COR-L47 (cell line): ENCODE data around the gene KRTAP10-7.
"Not testable (repeated sequence)": the region's sequence is repeated elsewhere in the genome, so short reads cannot be mapped to it uniquely, and the experiment has no call there.

ENCODE experiments used
- DNase-seq: peaks from one replicate; lab custom pipeline; 2025; lab: John Stamatoyannopoulos, UW

KRTAP10-7 gene

DNA sequence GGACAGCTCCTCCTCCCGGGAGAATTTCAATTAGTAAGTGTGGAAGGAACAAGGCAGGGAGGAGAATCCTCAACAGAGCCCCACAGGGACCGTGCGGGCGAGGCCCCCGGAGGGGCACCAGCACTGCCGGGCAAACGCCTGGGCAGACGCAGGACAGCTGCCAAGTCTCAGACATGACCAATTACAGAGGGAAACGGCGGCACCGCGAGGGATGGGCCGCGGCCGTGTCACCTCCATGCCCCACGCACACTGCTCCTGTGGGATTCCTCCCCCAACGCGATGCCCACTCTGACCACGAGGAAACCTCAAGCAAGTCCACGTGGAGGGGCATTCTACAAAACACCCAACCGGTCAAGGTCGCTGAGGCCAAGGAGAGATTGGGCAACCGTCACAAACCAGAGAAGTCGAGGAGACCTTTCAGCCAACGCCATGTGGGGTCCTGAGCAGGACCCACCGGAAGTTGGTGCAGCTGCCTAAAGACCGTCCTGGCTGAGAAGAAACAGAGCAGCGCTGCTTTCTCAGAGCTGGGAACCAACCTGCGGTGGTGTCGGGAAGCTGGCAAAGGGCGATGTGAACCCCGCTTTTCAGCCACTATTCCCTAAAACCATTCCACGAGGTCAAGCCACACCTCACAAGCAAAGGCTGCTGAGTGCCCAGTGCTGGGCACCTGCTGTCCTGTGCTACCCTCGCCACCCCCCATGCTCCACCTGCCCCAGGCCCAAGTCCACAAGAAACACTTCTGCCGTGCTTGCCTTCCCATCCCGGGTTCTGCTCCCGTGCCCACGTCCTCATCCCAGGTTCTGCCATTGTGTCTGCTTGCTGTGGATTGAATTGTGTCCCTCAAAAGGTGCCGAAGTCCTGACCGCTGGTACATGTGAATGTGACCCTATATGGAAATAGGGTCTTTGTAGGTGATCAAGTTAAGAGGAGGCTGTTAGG, 28.3 kb upstream of the KRTAP10-7 start:
- DNase-seq, result no peak

DNA sequence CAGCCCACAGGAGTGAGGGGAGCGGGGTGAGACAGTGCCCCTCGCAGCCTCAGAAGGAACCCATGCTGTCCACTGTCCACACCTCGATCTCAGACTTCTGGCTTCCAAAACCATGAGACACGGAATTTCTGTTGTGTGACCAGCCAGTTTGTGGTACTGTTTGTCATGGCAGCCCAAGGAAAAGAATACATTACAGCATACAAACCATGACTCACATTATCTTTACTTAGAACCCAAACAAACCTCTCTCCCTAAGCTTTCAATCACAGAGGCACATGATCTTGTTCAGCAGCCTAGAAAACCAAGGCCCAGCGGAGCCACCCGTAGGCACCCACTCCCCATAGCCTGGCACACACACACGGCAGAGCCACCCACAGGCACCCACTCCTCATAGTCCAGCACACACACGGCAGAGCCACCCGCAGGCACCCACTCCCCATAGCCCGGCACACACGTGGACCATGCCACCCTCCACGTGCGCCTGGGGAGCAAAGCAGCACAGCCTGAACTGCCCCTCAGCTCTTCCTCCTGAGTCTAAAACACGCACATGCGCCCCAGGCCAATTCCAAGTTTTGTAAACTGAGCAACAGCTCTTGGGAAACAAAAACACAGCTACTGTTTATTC, 27.3 kb upstream of the KRTAP10-7 start:
- peak; percentile 44 for DNase-seq

DNA sequence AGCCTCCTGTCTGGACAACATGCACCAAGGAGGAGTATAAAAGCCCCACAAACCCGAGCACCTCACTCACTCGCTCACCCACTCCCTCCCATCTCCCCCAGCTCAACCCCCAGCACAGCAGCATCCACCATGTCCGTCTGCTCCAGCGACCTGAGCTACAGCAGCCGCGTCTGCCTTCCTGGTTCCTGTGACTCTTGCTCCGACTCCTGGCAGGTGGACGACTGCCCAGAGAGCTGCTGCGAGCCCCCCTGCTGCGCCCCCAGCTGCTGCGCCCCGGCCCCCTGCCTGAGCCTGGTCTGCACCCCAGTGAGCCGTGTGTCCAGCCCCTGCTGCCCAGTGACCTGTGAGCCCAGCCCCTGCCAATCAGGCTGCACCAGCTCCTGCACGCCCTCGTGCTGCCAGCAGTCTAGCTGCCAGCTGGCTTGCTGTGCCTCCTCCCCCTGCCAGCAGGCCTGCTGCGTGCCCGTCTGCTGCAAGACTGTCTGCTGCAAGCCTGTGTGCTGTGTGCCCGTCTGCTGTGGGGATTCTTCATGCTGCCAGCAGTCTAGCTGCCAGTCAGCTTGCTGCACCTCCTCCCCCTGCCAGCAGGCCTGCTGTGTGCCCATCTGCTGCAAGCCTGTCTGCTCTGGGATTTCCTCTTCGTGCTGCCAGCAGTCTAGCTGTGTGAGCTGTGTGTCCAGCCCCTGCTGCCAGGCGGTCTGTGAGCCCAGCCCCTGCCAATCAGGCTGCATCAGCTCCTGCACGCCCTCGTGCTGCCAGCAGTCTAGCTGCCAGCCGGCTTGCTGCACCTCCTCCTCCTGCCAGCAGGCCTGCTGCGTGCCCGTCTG, 26.6 kb upstream of the KRTAP10-7 start, which contains the start of gene KRTAP10-4:
KRTAP10-4 (plus strand) TSS at position 100 of the 827 bp plus-strand sequence; CDS start at position 130, 30 bp downstream.
- DNase-seq, result peak; percentile 75

DNA sequence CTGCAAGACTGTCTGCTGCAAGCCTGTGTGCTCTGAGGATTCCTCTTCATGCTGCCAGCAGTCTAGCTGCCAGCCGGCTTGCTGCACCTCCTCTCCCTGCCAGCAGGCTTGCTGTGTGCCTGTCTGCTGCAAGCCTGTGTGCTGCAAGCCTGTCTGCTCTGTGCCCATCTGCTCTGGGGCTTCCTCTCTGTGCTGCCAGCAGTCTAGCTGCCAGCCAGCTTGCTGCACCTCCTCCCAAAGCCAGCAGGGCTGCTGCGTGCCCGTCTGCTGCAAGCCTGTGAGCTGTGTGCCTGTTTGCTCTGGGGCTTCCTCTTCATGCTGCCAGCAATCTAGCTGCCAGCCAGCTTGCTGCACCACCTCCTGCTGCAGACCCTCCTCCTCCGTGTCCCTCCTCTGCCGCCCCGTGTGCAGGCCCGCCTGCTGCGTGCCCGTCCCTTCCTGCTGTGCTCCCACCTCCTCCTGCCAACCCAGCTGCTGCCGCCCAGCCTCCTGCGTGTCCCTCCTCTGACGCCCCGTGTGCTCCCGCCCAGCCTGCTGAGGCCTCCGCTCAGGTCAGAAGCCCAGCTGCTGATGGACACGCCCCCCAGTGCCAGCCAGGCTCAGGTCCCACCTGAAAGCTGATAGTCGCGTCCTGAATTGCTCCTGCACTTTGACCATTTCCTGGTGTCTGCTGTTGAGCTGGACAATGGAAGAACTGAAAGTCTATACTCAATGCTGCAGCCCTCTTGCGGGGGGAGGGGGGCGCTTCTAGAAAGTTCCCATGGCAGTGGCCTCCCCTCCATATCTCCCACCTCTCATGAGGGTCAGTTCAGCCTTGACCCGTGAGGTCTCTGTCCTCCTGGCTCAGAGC, 25.7 kb upstream of the KRTAP10-7 start:
- no peak for DNase-seq

DNA sequence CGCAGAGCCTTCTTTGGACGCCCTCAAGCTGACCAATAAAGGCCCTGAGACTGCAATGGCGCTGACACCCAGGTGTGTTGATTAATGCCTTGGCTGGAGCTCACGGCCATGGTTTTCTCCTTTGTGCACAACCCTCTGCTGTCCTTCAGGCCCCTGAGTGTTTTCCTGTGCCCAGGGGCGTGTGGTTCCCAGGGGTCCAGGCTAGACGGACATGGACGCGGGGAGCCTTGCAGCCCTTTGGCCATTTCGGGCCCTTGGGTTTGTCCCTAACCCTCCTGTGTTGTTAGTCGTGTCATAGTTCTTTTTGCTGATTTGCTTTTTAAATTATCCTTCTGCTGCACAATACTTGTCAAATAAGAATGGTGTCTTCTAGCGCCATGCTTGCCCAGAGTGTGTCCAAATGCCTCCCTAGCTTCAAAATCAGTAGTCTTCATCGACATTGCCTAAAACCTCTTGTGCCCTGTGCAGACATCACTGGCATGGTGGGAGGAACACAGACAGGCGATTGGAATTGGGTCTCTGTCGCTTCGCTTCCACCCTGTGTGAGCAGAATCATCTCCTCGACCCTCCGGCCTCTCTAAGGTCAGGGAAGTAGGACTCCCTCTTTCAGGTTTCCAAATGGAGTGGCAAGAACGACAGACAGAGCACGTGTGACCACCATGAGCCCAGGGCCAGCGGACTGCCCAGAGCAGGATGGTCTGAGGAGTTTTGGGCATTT, 24.9 kb upstream of the KRTAP10-7 start:
- DNase-seq, result no peak

DNA sequence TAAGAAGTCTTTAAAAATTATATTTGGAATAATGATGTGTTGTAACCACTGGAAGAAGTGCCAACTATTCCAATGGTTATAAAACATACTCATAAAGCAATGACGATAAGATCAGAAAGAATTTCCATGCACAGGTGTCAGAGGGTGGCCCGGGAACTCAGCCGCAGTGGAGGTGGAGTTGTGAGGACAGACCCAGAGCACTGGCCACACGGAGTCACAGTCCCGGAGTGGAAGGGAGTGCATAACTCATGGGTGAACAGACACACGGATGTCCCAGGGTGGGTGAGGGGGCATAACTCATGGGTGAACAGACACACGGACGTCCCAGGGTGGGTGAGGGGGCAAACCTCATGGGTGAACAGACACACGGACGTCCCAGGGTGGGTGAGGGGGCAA, 24.4 kb upstream of the KRTAP10-7 start:
- no peak for DNase-seq

DNA sequence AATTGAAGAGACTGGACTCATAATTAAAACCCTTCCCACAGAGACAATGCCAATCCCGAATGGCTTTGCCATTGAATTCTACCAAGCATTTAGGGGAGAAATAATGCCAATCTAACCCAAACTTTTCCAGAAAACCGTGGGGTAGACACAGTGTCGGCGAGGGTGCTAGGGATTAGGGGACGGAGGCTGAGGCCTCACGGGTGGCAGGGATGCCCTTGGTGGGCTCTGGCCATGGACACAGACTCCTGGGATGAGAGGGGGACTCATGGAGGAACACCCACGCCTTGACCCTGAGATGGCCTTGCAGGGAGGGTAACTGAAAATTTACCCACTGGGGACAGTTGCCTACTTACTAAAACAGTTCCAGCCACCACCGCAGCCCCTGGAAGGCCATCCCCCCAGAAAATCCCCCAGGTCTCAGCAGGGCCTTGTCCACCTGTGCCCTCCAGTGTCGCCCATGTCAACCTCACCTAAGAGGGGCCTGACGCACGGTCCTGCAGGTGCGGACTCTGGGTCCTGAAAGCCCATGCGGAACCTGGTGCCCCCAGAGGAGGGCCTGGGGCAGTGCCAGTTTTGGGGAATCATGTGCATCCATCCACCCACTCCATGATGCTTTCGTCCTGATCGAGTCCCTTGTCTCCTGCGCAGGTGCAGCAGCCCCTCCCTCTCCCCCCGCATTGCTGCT, 21.9 kb upstream of the KRTAP10-7 start:
- DNase-seq, result no peak

DNA sequence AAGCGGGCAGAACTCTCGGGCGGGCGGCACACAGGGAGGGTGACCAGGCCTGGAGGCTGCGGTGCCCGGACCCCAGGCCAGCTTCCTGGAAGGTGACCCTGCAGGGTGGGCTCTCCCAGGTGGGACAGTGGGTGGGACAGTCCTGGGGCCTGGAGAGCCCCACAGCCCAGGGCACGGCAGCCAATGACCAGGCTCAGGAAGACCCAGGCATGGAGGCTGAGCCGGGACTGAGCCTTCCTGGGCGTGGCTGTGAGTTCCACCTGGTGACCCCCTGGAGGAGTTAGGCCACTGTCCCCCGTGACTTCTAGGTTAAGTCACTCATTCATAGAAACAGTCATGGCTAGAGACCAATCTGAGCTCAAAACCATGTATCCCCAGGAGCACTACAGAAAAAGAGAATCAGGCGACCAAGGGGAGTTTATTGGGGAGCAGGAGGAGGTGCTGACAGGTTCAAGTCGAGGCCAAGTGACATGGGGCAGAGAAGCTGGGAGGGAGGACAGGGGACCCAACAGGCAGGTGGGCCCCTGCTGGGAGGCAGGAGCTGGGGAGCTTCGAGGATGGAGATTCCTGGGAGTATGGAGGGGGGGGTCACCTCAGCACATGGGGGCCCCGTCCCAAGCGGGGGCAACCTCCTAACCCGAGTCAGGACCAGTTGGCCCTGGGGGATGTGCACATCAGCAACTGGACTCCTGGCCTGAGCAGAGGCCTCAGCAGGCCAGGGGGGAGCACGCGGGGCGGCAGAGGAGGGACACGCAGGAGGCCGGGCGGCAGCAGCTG, 21.2 kb upstream of the KRTAP10-7 start:
- DNase-seq, result no peak

DNA sequence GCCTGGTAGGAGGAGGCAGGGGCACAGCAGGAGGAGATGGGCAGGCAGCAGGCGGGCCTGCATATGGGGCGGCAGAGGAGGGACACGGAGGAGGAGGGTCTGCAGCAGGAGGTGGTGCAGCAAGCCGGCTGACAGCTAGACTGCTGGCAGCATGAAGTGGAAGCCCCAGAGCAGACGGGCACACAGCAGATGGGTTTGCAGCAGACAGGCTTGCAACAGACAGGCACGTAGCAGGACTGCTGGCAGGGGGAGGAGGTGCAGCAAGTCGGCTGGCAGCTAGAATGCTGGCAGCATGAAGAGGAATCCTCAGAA, 20.6 kb upstream of the KRTAP10-7 start:
- no peak for DNase-seq

DNA sequence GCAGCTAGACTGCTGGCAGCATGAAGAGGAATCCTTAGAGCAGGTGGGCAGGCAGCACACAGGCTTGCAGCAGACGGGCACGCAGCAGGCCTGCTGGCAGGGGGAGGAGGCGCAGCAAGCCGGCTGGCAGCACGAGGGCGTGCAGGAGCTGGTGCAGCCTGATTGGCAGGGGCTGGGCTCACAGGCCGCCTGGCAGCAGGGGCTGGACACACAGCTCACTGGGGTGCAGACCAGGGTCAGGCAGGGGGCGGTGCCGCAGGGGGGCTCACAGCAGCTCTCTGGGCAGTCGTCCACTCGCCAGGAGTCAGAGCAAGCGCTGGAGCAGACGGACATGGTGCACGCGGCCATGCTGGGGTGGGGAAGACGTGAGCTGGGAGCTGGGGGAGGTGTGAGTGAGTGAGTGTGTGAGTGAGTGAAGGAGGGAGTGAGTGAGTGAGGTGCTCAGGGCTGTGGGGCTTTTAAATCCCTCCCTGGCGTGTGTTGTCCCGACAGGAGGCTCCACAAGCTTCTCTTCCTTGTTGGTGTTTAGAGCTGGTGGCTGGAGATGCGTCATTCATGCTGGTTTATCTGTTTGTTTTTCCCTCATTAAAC, 20.1 kb upstream of the KRTAP10-7 start, which contains the start of gene KRTAP10-5:
KRTAP10-5 (minus strand) TSS at position 374 of the 591 bp plus-strand sequence; CDS start at position 348, 26 bp downstream.
- not testable (repeated sequence) for DNase-seq

DNA sequence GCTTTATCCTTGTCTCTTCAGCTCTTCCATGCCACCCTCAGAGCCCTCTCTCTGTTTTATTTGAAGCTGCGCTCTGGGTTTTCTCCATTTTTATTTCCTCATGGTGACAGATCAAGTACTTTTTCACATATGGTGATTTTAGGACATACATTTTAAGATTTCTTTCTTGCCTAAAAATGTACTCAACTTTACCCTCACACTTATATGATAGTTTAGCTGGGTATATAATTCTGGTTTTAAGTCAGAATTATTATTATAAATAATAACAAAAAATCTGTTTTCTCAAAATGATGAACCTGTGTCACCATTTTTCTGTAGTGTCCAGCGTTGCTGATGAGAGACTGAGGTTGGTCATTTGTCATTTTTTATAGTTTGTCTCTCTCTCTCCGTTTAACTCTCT, 19.2 kb upstream of the KRTAP10-7 start:
- no peak for DNase-seq

DNA sequence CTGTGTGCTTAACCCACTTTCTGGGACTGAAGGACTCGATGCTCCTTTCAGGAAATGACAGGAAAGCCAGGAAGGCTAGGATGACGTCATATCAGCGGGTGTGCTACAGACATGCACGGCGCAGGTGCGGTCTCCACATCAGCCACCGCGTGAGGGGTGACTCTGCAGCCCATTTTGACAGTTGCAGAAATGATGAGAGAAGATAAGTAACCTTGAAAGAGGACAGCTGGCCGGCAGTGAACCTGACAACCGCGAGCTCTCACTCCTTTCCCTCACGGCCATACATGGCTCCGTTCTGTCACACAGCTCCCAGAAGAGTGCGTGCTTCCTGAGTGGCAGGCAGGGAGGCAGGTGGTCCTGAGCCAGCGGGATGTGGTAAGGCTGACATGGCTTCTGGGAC, 18.3 kb upstream of the KRTAP10-7 start:
- DNase-seq, result no peak

DNA sequence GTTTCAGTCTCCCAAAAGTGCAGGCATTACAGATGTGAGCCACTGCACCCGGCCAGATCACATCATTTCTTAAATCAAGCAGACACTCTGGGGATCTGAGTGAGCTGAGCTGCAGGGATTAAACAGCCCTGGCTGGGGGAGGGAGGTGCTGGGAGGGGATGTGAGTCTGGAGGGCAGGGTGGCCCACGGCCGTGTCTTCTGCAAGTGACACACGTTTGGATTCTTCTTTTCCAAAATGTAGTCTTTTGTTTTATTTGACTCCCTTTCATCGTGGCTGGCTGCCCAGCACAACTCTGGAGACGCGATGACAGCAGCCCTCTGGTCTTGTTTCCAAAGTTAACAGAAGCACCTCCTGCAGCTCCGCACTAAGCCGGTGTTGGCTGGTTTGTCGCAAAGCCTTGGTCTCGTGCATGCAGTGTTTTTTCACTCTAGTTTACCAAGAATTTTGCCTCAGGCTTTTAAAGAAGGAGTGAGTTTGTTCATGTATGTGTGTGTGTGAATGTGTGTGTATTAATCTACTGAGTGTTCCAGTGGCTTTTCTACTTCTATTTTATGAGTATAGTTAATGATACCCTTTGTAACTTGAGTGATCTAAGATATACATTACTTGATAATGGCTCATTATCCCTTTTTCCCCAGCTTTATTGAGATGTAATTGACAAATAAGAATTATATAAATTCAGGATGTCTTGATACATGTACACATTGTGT, 17.2 kb upstream of the KRTAP10-7 start:
- DNase-seq, result peak; percentile 77

DNA sequence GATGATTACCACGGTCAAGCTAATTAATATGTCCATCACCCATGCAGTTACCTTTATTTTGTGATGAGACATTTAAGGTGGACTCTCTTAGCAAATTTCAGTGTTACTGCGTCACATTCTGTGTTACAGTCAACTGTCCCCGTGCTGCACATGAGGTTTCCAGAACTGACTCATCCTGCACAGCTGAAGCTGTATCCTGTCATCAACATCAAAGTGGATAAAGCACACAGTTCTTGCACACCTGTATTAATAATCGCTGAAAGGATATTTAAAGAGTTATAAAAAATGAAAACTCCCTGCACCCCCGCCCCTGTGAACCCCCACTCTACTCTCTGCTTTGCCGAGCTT, 16.6 kb upstream of the KRTAP10-7 start:
- DNase-seq, result peak; percentile 70

DNA sequence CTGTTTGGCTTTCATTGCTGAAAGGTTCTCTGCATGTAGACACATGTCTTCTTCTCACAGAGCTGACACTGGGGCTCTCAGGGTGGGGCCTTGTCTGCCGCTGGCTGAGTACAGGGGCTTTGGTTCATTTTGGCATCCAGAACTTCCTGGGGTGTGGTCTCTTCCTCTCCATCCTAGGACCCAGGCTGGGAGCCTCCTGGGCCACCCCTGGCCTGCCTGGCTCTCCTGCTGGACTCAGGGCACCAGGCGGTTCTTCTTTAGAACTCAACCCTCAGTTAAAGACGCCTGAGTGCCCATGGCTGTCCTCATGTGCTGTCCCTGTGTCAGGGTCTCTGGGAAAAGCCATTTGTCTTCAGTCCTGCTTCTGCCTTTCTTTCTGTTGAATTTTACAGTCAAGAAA, 14.5 kb upstream of the KRTAP10-7 start:
- no peak for DNase-seq

DNA sequence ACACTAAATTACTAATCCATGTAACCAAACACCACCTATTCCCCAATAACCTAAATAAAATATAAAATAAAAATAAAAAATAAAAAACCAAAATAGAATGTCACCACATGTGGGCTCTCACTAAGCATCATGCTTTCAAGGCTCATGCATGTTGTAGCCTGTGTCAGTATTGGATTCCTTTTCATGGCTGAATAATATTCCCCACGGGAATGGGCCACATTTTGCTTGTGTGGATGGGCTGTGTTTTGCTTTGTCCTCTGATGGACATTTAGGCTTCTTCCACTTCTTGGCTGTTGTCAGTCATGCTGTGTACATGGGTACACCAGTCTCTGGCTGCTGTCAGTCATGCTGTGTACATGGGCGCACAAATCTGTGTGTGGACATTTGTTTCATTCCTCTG, 11.3 kb upstream of the KRTAP10-7 start:
- no peak for DNase-seq

DNA sequence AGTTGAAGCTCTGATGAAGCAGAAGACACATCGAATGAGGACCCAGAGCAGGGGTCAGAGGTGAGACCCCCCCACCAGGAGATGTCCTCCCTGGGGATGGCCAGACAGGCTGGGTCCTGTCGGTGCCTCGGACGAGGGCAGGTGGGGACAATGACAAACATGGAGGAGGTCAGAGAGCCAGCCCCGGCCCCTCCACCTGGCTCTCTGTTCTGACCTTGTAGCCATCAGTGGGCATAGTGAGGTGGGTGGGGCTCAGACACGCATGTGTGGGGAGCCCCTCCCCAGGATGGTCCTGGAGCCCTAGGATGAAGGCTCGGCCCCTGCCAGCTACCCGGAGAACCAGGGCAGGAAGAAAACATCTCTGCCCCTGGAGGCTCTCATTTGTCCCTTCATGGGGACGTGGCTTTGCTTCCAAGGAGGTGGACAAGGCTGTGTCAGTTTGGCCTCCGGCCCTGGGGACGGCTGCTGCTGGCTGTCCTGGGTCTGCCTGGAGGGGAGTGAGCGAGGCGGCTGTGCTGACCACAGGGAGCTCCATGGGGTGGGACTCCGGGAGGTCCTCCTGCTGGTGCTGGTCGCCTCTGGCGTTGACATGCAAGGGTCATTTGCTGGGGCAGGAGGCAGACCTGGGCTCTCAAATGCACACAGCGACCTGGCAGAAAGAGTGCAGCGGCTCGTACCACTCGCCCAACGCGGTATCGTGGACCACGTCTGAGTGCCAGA, 10.7 kb upstream of the KRTAP10-7 start:
- no peak for DNase-seq

DNA sequence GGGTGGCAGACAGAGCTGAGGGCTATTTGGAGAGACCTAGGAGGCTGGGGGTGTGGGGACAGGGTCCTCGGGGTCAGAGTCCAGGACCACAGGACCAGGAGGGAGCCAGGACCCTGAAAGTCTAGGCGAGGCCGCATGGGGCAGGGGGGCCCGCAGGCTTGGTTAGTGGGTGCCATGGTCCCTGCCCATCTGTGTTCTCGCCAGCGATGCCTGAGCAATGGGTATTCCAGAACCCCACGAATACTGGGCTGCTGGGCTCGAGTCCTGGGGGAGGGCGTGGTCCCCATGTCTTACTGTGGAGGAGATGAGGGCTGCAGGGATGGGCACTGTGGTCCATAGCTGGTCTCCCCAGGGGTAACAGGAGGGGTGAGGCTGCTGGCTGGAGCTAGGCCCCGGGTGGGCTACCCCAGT, 10.1 kb upstream of the KRTAP10-7 start:
- DNase-seq, result no peak
